Stimulated activated CD4-positive, alpha-beta T cell treated with anti-CD3 and anti-CD28 coated beads, TNF-alpha, amount 100 ng/mL, for 4 hours (primary cell): Measurements from ENCODE around the gene NPAS2.

Experiments used
- DNase-seq, 3 experiments: peaks; one replicate each; pipeline ENCODE4 v3.0.0-alpha.2; 2020; ENCODE audit warnings: low read depth in 3 of 3

NPAS2 gene, protein sequence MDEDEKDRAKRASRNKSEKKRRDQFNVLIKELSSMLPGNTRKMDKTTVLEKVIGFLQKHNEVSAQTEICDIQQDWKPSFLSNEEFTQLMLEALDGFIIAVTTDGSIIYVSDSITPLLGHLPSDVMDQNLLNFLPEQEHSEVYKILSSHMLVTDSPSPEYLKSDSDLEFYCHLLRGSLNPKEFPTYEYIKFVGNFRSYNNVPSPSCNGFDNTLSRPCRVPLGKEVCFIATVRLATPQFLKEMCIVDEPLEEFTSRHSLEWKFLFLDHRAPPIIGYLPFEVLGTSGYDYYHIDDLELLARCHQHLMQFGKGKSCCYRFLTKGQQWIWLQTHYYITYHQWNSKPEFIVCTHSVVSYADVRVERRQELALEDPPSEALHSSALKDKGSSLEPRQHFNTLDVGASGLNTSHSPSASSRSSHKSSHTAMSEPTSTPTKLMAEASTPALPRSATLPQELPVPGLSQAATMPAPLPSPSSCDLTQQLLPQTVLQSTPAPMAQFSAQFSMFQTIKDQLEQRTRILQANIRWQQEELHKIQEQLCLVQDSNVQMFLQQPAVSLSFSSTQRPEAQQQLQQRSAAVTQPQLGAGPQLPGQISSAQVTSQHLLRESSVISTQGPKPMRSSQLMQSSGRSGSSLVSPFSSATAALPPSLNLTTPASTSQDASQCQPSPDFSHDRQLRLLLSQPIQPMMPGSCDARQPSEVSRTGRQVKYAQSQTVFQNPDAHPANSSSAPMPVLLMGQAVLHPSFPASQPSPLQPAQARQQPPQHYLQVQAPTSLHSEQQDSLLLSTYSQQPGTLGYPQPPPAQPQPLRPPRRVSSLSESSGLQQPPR

DNA sequence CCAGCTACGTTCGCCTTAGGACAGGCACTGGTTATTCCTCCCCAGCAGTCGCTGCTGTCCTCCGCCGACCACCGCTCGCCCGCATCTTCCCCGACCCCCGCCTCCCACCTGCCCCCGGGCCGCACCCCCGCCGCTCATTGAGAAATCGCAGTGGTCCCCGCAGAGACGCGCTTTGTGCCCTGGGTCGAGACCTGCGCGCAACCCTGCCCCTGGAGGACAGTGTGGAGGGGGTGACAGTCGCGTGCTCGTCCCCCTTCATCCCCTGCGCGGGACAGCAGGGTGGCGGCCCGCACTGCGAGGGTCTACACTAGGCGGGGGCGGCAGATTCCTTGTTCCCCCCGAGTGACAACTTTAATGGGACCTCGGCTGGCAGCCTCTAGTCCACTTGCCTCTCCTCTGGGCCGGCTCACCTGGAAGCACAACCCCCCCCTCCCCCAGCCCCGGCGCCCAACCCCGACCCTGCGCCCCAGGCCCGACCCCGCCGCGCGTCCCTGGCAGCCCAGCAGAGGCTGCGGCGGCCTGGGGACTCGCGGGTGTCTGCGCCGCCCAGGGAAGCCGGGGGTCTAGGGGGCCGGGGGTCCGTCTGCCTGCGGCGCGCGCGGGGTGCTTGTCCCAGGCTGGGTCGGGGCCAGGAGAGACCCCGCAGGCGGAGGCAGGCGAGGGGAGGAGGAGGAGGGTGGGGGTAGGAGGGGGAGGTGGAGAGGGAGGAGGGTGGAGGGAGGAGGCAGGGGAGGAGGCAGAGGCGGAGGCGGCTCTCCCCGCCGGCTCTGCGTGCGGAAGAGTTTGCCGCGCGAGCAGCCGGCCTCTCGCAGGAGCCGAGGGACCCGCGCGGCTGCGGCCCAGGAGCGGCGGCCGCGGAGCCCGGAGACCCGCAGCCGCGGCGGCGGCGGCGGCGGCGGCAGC, at the start of gene NPAS2:
NPAS2 (plus strand) TSS at position 770 of the 903 bp plus-strand sequence. CDS start 84,616 bp downstream, outside the sequence.
- peak in 2 of 3 experiments; percentile 7 to 21 for DNase-seq

DNA sequence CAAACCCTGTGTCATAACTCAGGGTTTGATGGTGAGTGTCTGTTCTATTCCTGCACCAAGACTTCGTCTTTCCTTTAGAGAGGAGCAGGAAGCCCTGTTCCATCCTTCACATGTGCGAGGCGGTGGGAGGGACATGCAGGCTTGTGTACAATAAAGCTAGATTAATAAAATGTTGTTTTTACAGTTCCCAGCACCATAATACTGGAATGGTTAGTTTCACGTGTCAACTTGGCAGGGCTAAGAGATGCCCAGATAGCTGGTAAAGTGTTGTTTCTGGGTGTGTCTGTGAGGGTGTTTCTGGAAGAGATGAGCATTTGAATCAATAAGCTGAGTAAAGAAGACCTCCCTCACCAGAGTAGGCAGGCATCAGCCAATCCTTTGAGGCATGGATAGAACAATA, 48.8 kb upstream of the NPAS2 start:
- no peak for DNase-seq

DNA sequence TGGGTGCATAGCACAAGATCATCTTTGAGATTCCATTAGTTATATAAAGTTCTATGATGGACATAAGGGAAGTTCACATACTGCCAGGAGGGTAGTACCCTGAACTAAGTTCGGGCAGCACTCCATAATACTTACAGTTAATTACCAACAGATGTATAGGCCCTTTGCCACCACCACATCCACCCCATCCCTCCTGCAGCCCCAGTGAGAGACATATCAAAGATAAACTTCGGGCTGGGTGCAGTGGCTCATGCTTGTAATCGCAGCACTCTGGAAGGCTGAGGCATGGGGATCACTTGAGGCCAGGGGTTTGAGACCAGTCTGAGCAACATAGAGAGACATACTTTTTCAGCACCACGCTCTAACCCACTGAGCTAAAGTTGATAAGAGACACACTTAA, 46.4 kb upstream of the NPAS2 start:
- DNase-seq: no peak

DNA sequence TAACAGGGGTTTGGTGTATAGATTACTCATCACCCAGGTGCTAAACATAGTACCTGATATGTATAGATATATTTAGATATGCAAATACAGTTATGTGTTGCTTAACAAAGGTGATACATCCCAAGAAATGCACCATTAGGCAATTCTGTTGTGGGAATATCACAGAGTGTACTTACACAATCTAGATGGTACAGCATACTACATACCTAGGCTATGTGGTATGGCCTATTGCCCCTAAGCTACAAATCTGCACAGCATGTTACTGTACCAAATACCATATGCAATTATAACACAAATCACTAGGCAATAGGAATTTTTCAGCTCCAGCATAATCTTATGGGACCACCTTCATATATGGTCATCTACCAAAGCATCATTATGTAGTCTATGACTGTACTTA, 43.5 kb upstream of the NPAS2 start:
- DNase-seq: no peak

DNA sequence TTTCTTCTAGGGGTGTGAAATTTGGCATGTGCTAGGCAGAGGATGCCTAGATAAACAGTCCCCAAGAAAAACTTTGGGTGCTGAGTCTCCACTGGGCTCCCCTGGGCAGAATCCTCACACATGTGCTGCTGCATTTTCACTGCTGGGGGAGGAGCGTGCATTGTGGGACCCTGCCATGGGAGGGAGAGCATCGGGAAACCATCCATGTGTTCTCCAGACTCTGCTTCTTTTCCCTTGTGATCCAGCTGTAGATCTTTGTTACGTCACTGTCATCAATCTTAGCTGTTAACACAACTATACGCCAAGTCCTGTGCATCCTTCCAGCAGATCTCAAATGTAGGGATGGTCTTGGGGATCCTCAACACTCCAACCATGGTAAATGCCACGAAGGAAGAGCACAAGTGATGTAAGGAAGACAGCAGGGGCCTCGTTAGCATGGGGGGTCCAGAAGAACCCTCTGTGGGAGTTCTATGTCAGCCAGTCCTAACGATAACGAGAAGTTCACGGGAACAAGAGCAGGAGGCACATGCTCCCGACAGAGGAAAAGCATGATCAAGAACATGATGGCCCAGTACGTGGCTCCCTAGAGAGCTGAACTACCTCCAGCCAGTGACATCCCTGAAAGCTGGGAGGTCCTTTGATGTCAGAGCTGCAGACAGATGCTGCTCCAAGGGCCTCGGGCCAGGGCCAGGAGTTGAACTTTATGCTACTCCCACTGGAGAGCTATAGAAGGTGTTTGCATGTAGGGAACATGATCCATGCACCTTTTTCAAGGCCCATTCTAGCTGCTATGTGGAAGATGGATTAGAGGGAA, 41.1 kb upstream of the NPAS2 start:
- DNase-seq: no peak

DNA sequence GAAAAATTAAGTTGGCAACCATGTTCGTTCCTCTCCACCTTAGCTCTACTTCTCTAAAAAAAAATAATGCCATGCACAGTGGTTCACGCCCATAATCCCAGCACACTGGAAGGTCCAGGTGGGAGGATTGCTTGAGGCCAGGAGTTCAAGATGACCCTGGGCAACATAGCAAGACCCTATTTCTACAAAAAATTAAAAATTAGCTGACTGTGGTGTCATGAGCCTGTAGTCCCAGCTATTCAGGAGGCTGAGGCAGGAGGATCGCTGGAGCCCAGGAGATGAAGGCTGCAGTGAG, 40.1 kb upstream of the NPAS2 start:
- DNase-seq: no peak

DNA sequence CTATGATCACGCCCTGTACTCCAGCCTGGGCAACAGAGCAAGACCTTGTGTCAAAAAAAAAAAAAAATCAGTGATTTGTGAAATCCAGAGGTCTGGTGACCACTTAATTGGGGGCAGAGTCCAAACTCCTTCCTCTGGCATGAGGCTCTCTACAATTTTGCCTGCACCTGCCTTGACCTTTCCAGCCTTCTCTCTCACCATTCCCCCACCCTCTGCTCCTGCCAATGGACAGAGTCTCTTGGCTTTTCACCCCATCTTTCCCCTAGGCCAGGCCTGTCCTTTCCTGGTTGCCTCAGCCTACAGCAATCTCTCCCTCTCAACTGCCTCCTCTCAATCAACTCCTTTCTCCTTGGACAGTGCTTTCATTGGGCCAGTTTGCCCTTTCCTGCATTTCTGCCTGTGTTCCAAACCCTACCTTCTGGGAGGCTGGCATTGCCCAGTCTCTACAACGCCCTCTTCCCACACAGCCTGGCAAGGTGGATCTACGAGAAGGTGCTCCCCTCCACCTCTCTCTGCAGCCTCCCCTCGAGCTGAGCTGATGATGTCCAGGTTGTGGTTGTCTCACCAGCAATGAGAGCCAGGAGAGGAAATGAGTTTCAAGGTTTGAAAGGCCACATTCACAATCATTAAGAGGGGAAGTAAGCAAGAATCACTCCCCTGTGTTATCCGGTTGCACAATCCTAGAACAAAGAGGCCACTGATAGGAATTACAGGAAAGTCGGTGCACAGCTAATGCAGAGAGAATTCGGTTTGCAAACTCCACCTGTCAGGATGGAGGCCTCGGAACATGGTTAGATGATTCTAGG, 39.5 kb upstream of the NPAS2 start:
- no peak for DNase-seq

DNA sequence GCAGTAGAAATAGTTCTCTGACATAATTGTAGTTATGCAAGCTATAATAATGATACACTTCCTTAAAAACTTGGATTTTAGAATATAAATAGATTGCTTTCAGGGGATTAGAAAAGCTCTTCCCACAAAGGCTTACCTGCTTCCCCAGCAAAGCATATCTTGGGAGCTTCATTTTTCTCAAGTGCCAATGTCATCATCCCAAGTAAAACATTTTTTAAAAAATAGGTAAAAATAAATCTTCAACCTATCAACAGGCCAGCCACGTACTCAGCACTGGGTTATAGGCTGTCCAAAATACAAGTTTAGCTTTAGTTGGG, 39.0 kb upstream of the NPAS2 start:
- no peak for DNase-seq

DNA sequence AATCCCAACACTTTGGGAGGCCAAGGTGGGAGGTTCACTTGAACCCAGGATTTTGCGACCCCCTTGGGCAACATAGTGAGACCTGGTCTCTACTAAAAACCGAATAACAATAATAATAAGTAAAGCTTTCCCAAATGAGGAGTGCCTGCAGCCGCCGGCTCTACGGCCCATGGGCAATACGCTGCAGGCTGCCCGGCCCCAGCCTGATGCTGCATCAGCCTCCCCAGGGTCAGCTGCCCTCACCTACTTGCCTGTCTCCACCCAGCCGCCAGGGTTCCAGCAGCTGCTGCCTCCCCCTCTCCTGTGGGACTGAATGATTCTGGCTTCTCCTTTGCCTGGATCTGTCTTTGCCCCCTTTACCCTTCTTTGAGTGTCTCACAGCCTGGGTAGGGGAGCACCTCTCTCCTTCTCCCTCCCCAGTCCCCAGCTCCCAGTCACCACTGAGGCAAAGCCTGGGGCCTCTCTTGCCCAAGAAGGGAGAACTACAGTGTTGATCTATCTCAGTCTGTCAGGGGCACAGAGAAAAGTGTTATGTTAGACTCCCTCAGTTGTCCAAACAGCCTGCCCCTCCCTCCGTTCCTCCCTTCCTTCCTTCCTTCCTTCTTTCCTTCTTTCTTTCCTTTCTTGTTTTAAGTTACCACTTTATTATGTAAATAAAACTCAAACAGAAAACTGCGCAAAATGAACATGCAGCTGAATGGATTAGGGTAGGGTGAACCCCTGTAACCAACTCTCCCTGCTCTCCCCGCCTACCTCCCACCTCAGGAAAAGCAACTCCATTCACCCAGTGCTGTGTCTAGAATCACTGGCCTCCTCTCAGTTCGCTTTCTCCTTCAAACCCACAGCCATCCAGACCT, 38.2 kb upstream of the NPAS2 start:
- DNase-seq: no peak

DNA sequence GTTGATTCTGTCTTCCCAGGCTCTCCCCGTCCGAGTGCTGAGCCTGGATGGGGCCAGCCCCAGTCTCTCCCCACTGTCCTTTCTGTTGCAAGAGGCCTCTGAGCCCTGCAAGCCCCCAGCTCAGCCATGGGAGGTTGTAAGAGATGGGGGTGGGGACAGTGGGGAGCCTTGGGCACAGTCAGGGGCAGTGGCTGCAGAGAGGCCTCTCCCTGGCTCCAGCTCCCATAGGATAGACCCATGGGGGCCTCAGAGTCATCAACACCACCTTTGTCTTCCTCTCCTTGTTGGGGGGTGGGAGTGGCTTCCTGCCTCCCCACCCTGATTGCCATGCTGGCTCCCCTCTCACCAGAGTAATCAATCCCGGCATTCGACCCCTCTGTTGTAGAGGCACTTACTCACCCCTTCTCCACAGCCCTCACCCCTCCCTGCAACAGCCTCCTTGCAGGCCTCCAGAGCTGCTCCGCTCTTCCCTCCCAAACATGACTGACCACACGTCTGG, 37.5 kb upstream of the NPAS2 start:
- no peak for DNase-seq

DNA sequence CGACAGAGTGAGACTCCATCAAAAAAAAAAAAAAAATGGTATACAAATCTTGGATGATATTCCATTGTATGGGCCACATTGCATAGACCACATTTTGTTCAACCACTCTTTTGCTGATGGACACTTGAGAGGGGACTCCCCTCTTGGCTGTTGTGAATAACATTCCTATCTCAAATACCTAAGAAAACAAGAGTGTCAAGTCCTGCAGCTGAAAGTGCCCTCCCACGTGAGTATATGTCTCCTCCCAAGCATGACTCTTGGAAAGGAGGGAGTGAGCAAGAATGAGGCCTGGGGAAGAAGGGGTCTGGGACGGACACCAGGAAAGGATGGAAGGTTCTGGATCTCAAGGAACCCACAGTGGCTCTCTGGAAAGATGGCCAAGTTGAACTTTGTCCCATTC, 36.0 kb upstream of the NPAS2 start:
- no peak for DNase-seq

DNA sequence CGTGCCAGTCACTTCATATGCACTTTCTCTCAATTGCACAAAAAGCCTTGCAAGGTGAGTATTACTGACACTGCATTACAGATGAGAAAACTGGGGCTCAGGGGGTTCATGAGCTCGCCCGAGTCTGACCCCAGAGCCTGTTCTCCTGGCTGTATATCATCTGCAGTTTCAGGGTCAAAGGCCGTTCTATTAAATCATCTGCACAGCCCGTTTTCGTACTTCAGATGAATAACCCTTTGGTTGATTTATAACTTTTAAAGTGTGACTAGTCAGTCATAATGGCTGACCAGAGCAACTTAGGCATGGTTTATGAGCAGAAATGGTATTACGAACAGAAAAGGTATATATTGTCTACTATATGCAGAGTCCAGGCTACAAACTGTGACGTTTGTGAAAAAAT, 35.3 kb upstream of the NPAS2 start:
- no peak for DNase-seq

DNA sequence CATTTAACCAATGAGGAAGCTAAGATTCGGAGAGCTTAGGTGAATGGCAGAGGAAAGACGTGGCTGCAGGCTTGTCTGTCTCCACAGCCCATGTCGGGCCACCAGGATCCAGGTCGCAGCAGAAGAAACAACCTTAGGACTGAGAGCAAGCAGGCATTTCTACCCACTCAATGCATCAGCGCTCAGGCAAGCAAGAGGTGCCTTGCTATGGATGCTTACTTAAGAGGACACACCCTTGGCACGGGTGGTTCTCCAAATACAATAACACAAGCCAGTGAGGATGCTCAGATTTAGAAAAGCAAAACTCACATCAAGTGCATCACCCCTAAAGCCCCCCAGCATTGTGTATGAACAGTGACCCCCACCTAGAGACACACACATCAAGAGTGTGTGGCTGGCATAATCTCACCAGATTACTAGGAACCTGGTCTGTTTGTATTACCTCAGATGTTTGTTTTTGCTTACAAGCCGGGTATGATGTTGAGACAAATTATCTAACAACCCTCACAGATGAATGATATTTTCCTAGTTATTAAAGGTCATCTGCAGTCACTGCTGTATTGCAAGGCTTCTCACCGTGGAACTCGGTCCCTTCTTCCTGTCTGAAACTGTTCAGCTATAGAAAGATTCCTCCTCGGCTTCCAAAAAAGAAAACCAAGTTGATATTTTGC, 34.2 kb upstream of the NPAS2 start:
- DNase-seq: no peak

DNA sequence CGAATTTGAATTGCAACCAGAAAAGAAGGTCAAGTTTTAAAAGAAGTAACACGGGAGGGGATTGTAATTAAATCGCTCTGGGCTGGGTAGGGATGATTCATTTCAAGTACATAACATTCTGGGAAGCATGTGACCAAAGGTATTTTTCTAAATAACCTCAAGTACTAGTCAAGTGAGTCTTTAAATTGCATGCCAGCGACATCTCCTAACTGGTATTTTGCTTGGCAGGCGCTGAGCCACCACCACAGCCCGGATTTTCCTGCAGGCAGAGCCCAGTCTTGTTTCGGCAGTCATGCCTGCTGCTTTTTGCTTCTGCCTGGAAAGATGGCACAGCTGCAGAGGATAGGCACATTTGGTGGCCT, 33.7 kb upstream of the NPAS2 start:
- no peak for DNase-seq

DNA sequence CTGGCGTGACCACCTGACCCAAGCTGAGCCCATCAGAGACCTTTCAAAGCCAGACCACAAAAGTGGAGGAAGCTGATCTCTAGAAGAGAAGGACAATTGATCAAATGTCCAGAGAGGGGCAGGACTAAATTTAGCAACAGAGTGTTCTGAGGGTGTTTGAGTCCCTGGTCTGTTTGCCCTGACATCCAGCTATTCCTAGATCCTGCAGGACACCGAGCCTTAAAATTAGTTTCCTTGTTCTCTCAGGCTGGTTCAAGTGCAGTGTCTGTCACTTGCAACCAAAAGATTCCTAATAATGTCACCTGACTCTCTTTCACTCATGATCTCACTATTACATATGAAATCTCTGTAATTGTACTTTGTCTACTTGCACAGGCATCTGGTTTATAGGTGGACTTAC, 33.0 kb upstream of the NPAS2 start:
- no peak for DNase-seq

DNA sequence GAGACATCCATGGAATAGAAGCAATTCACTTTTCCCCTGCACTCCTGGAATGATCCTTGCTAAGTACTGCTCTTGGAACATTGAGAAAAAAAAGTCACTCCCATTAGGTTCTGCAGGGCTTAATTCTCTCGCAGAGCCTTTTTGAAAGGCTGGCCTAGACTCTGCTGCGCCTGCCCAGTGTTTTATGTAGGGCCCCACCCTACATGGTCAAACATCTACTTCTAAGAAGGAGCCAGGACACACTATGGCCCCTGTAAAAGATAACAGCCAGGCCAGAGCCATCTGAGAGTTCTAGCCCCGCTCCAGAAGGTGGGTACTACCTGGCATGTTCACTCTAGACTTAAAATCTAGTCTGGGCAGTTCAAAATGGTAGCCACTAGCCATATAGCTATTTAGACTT, 30.6 kb upstream of the NPAS2 start:
- DNase-seq: no peak

DNA sequence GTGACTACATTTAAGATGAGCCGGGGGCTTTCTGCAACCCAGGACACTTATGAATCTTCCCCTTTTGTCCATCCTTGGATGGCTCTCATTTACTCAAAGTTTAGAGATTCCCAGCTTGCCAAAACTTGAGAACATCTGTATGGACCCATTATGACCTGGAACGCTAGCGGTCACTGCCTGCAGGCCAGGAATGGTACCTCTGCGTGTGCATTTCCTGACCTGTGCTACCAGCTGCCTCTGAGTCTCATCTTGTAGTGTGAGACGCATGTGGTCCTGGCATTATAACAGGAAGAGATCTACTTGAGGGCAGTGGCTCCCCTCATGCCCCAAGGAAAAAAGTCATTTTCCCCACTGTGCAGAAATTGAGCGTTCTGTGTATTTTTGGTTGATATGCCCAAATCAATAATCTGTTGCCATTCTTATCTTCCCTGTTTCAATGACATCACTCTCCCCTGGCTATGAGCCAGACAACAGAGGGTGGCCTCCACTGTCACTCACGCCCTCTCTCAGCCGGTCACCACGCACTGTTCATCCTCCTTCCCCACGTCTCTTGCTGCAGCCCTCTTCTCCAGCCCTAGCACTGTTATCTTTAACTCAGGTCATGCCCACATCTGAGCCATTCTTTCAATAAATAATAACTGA, 28.5 kb upstream of the NPAS2 start:
- DNase-seq: no peak

DNA sequence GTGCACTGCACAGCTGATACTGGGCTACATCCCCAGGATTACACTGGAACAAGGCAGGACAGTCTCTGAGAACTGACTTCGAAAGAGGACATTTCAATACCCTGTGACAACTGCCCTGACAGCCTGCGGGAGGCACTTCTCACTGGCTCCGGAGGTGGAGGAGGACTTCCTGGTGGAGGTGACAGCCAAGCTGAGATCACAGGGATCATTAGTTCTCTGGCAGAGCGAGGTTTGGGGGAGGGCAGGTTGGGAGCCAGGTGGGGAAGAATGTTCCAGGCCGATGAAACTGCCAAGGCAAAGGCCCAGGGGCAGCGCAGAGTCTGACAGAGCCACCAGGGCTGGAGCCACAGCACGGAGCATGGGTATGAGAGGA, 28.0 kb upstream of the NPAS2 start:
- no peak for DNase-seq

DNA sequence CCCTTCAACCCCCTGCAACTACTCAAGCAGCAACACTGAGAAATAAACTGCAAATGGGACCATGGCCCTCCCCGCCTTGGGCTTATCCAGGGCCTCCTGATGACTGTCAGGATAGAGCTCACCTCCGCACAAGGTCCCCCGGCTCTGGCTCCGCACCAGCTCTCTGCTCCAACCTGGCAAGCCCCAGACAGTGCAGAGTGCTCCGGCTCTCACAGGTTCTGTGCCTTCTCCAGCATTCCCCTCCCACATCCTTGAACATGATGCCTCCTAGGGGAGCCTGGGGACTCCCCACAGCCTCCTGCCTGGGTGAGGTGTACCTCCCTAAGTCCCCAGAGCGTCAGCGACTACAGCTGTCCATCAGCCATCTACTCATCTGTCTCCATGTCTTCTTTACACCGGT, 26.7 kb upstream of the NPAS2 start:
- DNase-seq: no peak
